Pancreas (tissue), 10 donors: ENCODE data around the gene CRIM1. TPM values are rescaled to one million over a fixed set of nuclear protein-coding genes. Genes with fewer than 3 reads are reported as not detected.

Experiments used
- ATAC-seq, 4 donors: fragments of 200-7000 bp; cut with Tn5 transposase; one replicate each; pipeline versions ENCODE4 v1.8.0 to v1.9.1; 2020; ENCODE audit warnings: mild to moderate bottlenecking in 4 of 4, moderate library complexity in 4 of 4
- DNase-seq, 6 donors: peaks; one replicate each; pipeline ENCODE4 v3.0.0-alpha.2; 2020
- FAIRE-seq: peaks from 2 replicates; lab custom pipeline; 2012; peaks lifted over from hg19 to GRCh38; lab: Jason Lieb, UNC
- H3K27ac ChIP-seq, 4 donors: fragments of 200-600 bp; sonication (generic); 1 replicate in 3 of 4; 2 replicates in 1 of 4; pipeline versions ENCODE4 v1.5.0 to v1.8.0; 2020
- H3K27me3 ChIP-seq, 4 donors: fragments of 200-600 bp; one replicate each; pipeline ENCODE4 v1.8.0; 2021
- H3K36me3 ChIP-seq, 3 donors: fragments of 200-600 bp; sonication (generic) in 1 of 3; one replicate each; pipeline versions ENCODE4 v1.5.0 to v1.8.0; 2020 to 2021
- H3K4me1 ChIP-seq, 3 donors: fragments of 200-600 bp; one replicate each; pipeline ENCODE4 v1.8.0; 2021
- H3K4me3 ChIP-seq, 4 donors: fragments of 200-600 bp; sonication (generic) in 2 of 4; one replicate each; pipeline versions ENCODE4 v1.5.0 to v1.8.0; 2020 to 2021
- H3K9me3 ChIP-seq, 4 donors: fragments of 200-600 bp; one replicate each; pipeline ENCODE4 v1.8.0; 2021
- WGBS, 2 donors: extraction: QIAGEN DNeasy Blood & Tissue Kit; methylation state at CpG; one replicate each; pipeline ENCODE4 v1.1.7; 2013; 5-methylcytosine and 5-hydroxymethylcytosine counted together
- intact Hi-C, 3 donors: fragments of 100-400 bp; cut with DNase I; formaldehyde crosslinking; loops; one replicate each; pipeline versions ENCODE4 v1.11.1 to v1.14.2; 2022
- polyA plus RNA-seq, 2 donors: library from polyadenylated mRNA; stranded (reverse); fragments of 200-250 nt; gene quantifications; one replicate each; pipeline ENCODE4 v1.2.3, GENCODE V29; 2013
- total RNA-seq, 6 donors: library from RNA; stranded (reverse); fragmentation: NEBNext Ultra II Directional in 4 of 6; extraction: Animal tissue kit (Norgen Biotek cat#: 25700) in 4 of 6; gene quantifications; one replicate each; pipeline versions ENCODE4 v1.2.1 to v1.2.4, GENCODE V29; 2021 to 2023
- TF ChIP-seq, protein P1 (sequence below), 4 donors: fragments of 200-600 bp; sonication (generic) in 3 of 4; IDR thresholded peaks; one replicate each; pipeline versions ENCODE4 v1.5.0 to v1.8.0; 2021; ENCODE audit warnings: antibody characterized with exemption in 4 of 4
- donor health status: healthy with polysubstance abuse.
- donor health status: DM: no; HTN: no; CAD: no; lungs with moderate emphysema.
- donor health status: DM: no; HTN: no; CAD: no.
- donor health status: control.
- donor health status: control.
- donor health status: Bipolar disorder and iron deficiency.
- donor health status: DM: yes; HTN: yes; CAD: no.
- donor health status: DM: no; HTN: no; CAD: no.
- donor health status: DM: no; HTN: no; CAD: no.
- donor health status: DM: yes; HTN: yes; CAD: no.

The CRIM1 gene
- total and polyA plus RNA-seq, 8 donors: 5.2 to 29.1 (median 20.2) TPM

DNA sequence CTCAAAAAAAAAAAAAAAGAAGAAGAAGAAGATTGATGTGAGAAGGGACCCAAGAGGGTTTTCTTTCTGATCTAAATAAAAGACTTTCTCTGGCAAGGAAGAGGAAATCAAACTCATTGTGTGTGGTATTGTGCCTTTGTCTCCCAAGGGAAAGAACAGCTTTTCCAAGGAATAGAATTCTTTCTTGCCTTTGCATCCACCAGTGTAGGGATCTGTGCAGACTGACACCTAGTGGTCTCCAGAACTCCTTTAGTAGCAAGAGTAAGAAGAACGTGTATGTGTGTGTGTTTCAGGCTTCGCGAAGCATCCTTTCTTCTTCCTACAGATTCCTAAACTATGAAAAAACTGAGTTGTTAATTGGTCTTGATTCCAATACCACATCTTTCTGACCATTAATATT, 33.5 kb upstream of the CRIM1 start:
- intact Hi-C loops: no loop called here
- ATAC-seq (peak in 1 of 4 donors; percentile 48), FAIRE-seq (no peak), DNase-seq (no peak)
- H3K4me1 ChIP-seq: no peaks in the 10 kb centered on the region
- WGBS, 2 donors: 48 to 52% methylated on average over 3 of the region's 3 CpGs
- H3K27me3 ChIP-seq: no peaks in the 10 kb centered on the region
- no peaks in the 10 kb centered on the region for H3K9me3 ChIP-seq
- no peak overlapping the region for H3K4me3 ChIP-seq
- no peaks in the 10 kb centered on the region for H3K36me3 ChIP-seq
- no peak overlapping the region for H3K27ac ChIP-seq
- TF ChIP-seq, protein P1, sequence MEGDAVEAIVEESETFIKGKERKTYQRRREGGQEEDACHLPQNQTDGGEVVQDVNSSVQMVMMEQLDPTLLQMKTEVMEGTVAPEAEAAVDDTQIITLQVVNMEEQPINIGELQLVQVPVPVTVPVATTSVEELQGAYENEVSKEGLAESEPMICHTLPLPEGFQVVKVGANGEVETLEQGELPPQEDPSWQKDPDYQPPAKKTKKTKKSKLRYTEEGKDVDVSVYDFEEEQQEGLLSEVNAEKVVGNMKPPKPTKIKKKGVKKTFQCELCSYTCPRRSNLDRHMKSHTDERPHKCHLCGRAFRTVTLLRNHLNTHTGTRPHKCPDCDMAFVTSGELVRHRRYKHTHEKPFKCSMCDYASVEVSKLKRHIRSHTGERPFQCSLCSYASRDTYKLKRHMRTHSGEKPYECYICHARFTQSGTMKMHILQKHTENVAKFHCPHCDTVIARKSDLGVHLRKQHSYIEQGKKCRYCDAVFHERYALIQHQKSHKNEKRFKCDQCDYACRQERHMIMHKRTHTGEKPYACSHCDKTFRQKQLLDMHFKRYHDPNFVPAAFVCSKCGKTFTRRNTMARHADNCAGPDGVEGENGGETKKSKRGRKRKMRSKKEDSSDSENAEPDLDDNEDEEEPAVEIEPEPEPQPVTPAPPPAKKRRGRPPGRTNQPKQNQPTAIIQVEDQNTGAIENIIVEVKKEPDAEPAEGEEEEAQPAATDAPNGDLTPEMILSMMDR (IDR thresholded peaks at IDR 0.05): no peak

DNA sequence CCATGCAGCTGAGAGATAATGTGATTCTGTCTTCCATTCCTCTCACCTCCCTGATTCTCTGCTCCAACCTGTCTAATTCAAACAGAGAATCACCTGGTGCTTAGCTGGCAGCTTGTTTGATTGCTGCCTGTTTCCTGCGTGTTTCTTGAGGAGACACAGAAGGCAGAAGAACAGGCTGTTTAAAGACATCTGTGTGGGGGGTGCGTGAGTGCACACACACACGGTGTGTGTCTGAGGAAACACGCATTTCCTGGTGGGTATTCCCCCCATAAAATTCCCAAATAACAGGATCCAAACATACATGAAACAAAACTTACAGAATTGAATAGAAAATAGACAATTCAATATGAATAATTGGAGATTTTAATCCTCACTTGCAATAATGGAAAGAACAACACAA, 29.3 kb upstream of the CRIM1 start:
- no peak overlapping the region for H3K4me3 ChIP-seq
- TF ChIP-seq, protein P1 (IDR thresholded peaks at IDR 0.05): no peak
- ATAC-seq: no peak
- 67 to 78% methylated on average over 4 of the region's 4 CpGs for WGBS, 2 donors
- H3K9me3 ChIP-seq: no peaks in the 10 kb centered on the region
- DNase-seq: no peak
- no peaks in the 10 kb centered on the region for H3K4me1 ChIP-seq
- no peak for FAIRE-seq
- no peak overlapping the region for H3K27ac ChIP-seq
- H3K36me3 ChIP-seq: no peaks in the 10 kb centered on the region
- H3K27me3 ChIP-seq: no peaks in the 10 kb centered on the region
- intact Hi-C loops: no loop called here

DNA sequence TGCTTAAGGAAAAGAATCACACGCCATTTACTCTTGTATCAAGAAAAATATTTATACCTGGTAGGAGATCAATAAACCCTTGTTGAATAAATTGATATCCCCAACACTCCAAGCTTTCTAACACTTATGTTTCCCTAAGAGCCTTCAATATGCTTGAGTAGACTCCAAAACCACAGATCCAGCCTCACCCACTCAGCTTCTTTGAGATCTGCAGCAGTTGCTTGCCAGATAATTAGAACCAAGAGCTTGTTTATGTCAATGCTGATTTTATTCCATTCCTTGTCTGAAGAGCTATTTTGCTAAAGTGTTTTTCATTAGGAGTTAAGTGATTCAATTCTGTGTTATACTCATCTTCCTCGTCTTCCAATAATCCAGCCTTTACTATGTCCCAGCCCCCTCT, 26.3 kb upstream of the CRIM1 start:
- TF ChIP-seq, protein P1 (IDR thresholded peaks at IDR 0.05): no peak
- ATAC-seq: no peak
- FAIRE-seq: no peak
- no peaks in the 10 kb centered on the region for H3K9me3 ChIP-seq
- whole genome bisulfite sequencing, 2 donors: 20 to 49% methylated on average over 2 of the region's 2 CpGs
- no peaks in the 10 kb centered on the region for H3K36me3 ChIP-seq
- H3K4me3 ChIP-seq: no peak overlapping the region
- no peaks in the 10 kb centered on the region for H3K4me1 ChIP-seq
- no peaks in the 10 kb centered on the region for H3K27me3 ChIP-seq
- no peak for DNase-seq
- no peak overlapping the region for H3K27ac ChIP-seq
- intact Hi-C loops: no loop called here

DNA sequence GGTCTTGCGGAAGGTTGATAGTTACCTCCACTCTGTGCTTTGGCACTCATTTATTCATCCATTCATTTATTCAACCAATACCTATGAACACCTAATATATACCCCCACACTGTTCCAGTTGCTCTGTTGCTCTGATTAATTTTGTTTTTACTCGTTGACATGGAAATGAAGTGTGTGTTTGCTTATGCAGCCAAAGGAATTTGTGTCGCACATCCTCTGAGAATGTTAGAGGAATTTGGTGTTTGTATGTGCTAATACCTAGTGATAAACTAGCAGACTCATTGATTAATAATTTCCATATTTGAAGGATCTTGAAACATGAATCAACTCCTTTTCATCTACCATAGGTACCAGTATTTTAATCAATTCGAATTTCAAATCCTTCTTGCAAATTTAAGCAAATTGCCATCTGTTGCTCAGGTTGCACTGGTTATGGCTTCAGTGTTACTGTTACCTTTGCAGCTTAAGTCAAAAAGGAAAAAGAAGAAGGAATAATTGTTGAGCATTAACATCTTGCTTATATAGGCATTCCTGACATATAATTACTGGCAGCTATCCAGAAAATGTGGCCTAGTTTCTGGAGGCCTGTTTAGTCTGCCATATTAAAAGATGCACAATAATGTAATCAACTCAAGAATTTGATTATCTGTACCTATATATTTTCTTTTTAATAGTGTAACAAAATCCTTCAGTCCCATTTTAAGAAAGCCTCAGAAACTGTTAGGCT, 25.7 kb upstream of the CRIM1 start:
- intact Hi-C loops: no loop called here
- no peaks in the 10 kb centered on the region for H3K4me1 ChIP-seq
- DNase-seq (no peak), FAIRE-seq (no peak), ATAC-seq (peak in 3 of 4 donors; percentile 48 to 80 (median 49))
- no peaks in the 10 kb centered on the region for H3K9me3 ChIP-seq
- H3K27me3 ChIP-seq: no peaks in the 10 kb centered on the region
- TF ChIP-seq, protein P1 (IDR thresholded peaks at IDR 0.05): no peak
- WGBS, 2 donors: 38 to 45% methylated on average over 4 of the region's 4 CpGs
- no peak overlapping the region for H3K27ac ChIP-seq
- no peaks in the 10 kb centered on the region for H3K36me3 ChIP-seq
- H3K4me3 ChIP-seq: no peak overlapping the region
